ENCODE results near the gene DCP2.

Gene DCP2

DNA sequence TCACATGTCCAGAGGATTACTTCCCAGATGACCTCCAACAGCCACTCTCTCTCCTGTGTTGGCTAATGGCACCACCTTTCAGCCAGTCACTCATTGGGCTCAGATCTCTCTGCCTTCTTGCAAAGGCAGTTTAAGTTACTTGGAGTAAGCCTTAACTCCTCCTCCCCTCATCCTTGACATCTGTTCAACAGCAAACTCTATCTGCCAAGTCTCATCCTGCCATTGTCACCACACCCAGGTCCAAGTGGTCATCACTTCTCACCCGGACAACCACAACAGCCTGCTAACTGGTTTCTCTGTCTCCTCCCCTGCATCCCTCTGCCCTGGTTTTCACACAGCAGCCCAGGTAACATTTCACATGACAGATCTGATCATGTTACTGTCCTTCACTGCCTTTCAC is 58.5 kb downstream of the DCP2 start:
- DNase-seq (no peak), ATAC-seq (replicated peaks) (no peak)
- Mint-ChIP-seq H3K27me3 (no peaks in the 10 kb centered on the region), H3K27ac (peak overlapping the region in 1 of 2 donors; percentile 47), H3K9me3 (no peaks in the 10 kb centered on the region), H3K36me3 (ENCODE audit: insufficient read depth) (no peaks in the 10 kb centered on the region), H3K4me1 (ENCODE audit: low read depth in 2 of 2) (peaks cover 9 to 18% of the 10 kb centered on the region in 2 donors), H3K4me3 (no peak overlapping the region)

DNA sequence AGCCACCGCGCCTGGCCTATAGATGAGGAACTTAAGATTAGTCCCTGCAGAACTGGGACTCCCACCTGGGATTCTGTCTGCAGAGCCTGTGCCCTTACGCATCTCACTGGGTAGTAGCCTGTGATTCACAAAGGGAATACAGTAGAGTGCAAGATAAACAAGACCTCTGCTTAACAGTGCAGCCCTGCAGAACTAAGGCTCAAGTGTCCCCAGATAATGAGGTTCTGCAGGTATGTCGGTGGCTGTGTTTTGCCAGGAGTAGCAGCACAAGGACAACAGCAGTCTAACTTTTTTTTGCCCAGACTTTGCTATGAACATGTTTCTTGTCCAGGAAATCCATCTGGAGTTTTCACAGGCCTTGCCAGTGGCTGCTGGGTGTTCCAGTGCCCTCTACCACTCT is 59.7 kb downstream of the DCP2 start:
- no peaks in the 10 kb centered on the region for H3K36me3 Mint-ChIP-seq (ENCODE audit: insufficient read depth)
- DNase-seq = no peak
- H3K27me3 Mint-ChIP-seq = no peaks in the 10 kb centered on the region
- H3K4me1 Mint-ChIP-seq (ENCODE audit: low read depth in 2 of 2) = peaks cover 9 to 18% of the 10 kb centered on the region in 2 donors
- no peak for ATAC-seq (replicated peaks)
- no peaks in the 10 kb centered on the region for H3K9me3 Mint-ChIP-seq
- H3K27ac Mint-ChIP-seq = no peak overlapping the region
- no peak overlapping the region for H3K4me3 Mint-ChIP-seq

DNA sequence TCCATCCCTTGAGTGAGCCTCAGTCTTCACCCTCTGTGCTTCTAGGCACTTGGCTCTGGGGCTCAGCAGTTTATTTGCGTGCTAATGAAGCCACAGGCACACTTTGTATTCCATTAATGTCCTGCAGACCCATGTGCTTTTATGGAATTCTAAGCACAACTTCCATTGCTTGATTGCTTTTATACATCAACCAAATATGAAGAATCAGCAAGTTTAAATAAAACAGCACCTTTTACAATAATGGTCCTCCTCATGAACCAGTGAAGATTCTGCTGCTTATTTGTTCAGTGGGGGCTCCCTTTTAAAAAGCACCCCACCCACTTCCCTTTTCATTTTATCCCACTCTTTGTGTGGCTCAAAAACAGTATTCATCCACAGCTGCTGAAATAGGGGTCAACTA is 60.2 kb downstream of the DCP2 start:
- ATAC-seq (replicated peaks) = no peak
- Mint-ChIP-seq H3K4me3 (no peak overlapping the region), H3K27me3 (no peaks in the 10 kb centered on the region), H3K9me3 (no peaks in the 10 kb centered on the region), H3K36me3 (ENCODE audit: insufficient read depth) (no peaks in the 10 kb centered on the region), H3K4me1 (ENCODE audit: low read depth in 2 of 2) (peaks cover 9 to 18% of the 10 kb centered on the region in 2 donors), H3K27ac (no peak overlapping the region)
- no peak for DNase-seq

DNA sequence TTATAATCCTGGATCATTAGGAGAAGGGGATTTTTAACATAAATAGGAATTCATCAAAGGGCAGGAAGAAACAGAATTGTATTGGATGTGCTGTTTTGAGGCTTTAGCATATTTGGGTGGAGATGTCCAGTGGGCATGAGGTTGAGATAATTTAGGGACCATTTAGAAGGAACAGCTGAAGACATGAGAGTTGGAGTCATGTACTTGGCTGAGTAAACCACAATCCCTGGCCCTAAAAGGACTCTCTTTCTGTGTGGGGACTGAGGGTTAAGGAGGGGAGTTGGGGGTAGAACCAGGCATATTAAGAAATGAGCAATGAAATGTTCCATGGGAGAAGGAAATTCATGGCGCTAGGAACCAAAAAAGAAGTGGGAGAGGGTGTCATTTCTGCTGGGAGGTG is 61.5 kb downstream of the DCP2 start:
- ATAC-seq (replicated peaks) = no peak
- peak overlapping the region in 1 of 2 donors; percentile 5 for H3K27ac Mint-ChIP-seq
- no peaks in the 10 kb centered on the region for H3K36me3 Mint-ChIP-seq (ENCODE audit: insufficient read depth)
- H3K4me1 Mint-ChIP-seq (ENCODE audit: low read depth in 2 of 2) = peaks cover 4 to 13% of the 10 kb centered on the region in 2 donors
- H3K9me3 Mint-ChIP-seq = no peaks in the 10 kb centered on the region
- H3K27me3 Mint-ChIP-seq = no peaks in the 10 kb centered on the region
- DNase-seq = no peak
- no peak overlapping the region for H3K4me3 Mint-ChIP-seq

DNA sequence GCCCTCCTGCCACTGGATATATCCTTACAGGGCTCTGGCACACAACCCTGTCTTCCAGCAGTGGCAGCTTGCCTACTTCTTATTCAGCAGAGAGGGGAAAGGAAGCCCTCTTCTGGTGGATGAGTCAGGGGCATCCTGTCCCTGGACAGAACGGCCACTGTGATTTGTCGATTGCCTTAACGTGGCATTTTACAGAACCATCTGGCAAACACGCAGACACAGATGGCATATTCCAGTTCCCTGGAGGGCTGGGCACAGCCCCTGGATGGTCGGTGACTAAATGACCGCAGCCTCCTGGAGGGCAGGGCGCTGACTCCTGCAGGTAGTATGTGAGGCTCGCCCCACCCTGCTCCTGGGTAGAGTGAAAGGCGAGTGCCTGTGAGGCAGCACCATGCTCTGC is 62.1 kb downstream of the DCP2 start:
- Mint-ChIP-seq H3K4me1 (ENCODE audit: low read depth in 2 of 2) (peaks cover 4 to 9% of the 10 kb centered on the region in 2 donors), H3K27ac (peak overlapping the region in 1 of 2 donors; percentile 5), H3K9me3 (no peaks in the 10 kb centered on the region), H3K4me3 (no peak overlapping the region), H3K36me3 (ENCODE audit: insufficient read depth) (peaks cover 2% of the 10 kb centered on the region), H3K27me3 (no peaks in the 10 kb centered on the region)
- ATAC-seq (replicated peaks) (no peak), DNase-seq (no peak)

DNA sequence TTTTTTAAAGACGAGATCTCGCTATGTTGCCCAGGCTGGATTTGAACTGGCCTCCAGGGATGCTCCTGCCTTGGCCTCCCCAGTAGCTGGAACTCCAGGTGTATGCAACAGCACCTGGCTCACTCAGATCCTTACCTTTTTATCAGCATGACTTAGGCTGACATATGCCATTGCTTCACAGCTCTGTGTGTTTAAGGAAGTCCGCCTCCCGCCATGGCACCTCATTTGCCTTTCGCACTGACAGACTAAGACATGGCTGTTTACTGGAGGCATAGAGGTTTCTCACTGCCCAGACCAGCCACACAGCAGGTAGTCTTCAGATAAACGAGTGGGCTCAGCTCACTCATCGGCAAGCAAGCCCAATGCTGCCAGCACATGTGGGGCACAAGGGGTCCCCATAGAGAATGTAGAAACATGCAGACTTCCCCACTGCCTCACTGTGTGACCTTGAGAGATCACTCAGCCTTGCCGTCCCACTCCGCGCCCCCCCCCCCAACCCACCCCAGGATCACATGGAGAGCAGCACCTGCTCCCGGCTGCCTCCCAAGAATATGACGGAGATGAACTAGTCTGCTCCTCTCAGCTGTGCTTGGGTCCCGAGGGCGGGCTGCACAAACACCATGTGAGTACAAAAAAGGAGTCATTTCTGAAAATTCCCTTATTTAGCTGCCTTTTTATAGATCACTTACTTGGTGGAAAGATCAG is 62.8 kb downstream of the DCP2 start:
- DNase-seq (no peak), ATAC-seq (replicated peaks) (no peak)
- no peak overlapping the region for H3K27ac Mint-ChIP-seq
- peaks cover 2% of the 10 kb centered on the region for H3K36me3 Mint-ChIP-seq (ENCODE audit: insufficient read depth)
- no peaks in the 10 kb centered on the region for H3K9me3 Mint-ChIP-seq
- H3K27me3 Mint-ChIP-seq = no peaks in the 10 kb centered on the region
- H3K4me3 Mint-ChIP-seq = no peak overlapping the region
- H3K4me1 Mint-ChIP-seq (ENCODE audit: low read depth in 2 of 2) = peaks cover 4 to 9% of the 10 kb centered on the region in 2 donors

DNA sequence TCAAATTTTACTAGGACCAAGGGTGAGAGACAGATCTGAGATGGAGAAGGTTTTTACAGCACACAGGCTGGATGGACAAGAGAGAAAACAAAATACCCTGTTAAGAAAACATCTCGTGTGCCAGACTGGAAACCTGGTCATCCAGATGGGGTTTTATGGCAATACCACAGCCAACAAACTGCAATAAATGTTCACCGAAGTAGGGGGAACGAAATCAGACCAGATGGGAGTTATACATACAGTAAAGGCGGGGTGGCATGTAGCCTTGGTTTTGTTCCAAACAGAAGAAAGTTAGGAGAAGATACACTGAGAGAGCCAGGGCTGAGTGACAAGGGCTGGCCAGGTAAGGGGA is 63.3 kb downstream of the DCP2 start:
- ATAC-seq (replicated peaks) (no peak), DNase-seq (no peak)
- H3K4me3 Mint-ChIP-seq = no peak overlapping the region
- peaks cover 2% of the 10 kb centered on the region for H3K36me3 Mint-ChIP-seq (ENCODE audit: insufficient read depth)
- H3K9me3 Mint-ChIP-seq = no peaks in the 10 kb centered on the region
- peaks cover 4 to 9% of the 10 kb centered on the region in 2 donors for H3K4me1 Mint-ChIP-seq (ENCODE audit: low read depth in 2 of 2)
- H3K27me3 Mint-ChIP-seq = no peaks in the 10 kb centered on the region
- no peak overlapping the region for H3K27ac Mint-ChIP-seq

DNA sequence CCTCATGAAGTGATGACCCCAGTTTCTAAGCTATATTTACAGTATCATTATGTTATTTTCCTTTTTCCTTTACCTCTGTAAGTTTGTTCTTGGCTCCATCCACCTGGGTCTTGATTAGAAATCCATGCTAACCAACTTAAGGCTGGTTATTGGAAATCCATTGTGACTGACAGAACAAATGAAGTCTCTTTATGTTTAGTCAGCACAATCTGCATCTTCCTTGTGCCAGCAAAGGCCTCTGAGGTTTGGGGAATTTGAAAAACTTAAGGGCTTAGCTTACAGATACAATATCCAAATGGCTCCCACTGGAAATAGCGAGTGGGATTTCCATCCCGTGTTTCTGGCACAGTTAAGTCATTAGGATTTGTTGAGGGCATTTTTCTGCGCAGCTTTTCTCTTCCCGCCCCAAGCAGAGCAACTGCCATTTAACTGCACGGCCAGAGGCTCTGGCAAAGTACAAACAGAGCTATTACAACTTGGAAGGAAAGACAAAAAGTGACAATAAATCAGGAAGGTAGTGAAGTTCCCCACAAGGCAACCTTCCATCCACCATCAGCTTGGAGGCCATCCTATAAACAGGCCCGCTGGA is 64.2 kb downstream of the DCP2 start:
- Mint-ChIP-seq H3K4me3 (no peak overlapping the region), H3K27me3 (no peaks in the 10 kb centered on the region), H3K27ac (no peak overlapping the region), H3K9me3 (no peaks in the 10 kb centered on the region), H3K4me1 (ENCODE audit: low read depth in 2 of 2) (peaks cover 0 to under 1% of the 10 kb centered on the region in 2 donors), H3K36me3 (ENCODE audit: insufficient read depth) (peaks cover 2% of the 10 kb centered on the region)
- no peak for DNase-seq
- no peak for ATAC-seq (replicated peaks)

DNA sequence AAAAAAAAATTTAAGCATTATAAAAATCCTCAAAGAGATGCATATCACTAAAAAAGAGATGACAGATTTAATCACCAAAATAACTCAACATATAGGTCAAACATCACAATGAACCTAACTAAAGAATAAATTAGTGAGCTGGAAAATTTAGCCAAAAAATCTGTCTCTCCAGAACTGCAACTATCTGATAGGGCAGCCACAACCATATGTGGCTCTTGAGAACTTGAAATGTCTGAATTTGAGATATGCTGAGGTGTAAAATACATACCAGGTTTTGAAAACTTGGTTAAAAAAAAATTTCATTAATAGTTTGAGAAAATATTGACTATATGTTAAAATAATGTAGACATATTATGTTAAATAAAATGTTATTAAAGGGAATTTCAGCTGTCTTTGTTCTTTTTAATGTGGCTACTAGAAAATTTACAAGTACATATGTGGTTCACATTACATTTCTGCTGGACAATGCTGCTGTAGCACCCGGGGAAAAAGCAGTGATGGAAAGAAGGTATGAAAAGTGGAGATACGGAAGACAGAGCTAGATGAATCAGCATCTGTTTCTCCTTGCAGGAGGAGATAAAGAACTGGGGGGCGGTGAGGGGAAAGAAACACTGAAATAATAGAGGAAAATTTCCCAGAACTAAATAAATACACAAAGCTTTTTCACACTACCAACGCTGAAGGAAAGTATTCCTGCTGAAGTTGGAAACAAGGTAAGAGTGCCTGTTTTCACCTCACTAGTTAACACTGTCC is 66.1 kb downstream of the DCP2 start:
- Mint-ChIP-seq H3K9me3 (no peaks in the 10 kb centered on the region), H3K27ac (no peak overlapping the region), H3K4me3 (no peak overlapping the region), H3K27me3 (no peaks in the 10 kb centered on the region), H3K4me1 (ENCODE audit: low read depth in 2 of 2) (no peaks in the 10 kb centered on the region), H3K36me3 (ENCODE audit: insufficient read depth) (peaks cover 2% of the 10 kb centered on the region)
- DNase-seq (no peak), ATAC-seq (replicated peaks) (no peak)

DNA sequence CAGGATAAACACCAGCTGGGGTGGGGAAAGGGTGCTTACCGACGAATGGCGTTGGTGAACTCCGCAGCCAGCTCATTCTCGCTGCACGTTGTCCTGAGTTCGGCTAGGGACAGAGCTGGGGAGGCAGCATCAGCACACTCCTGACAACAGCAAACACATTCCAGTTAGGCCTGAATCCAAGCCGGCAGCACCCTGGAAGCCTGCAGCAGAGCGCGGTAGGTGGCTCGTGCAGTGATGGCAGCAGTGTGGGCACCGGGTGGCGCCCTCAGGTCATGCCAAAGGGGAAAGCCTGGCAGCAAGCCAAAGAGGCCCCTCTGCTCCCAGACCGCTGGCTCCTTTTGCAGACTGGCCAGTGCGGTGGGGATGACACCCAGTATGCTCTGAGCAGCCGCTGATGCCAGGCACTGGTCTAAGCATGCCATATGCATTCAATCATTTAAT is 66.9 kb downstream of the DCP2 start:
- Mint-ChIP-seq H3K36me3 (ENCODE audit: insufficient read depth) (peaks cover 2% of the 10 kb centered on the region), H3K4me3 (no peak overlapping the region), H3K27ac (no peak overlapping the region), H3K27me3 (no peaks in the 10 kb centered on the region), H3K9me3 (no peaks in the 10 kb centered on the region), H3K4me1 (ENCODE audit: low read depth in 2 of 2) (no peaks in the 10 kb centered on the region)
- no peak for DNase-seq
- ATAC-seq (replicated peaks) = no peak

DNA sequence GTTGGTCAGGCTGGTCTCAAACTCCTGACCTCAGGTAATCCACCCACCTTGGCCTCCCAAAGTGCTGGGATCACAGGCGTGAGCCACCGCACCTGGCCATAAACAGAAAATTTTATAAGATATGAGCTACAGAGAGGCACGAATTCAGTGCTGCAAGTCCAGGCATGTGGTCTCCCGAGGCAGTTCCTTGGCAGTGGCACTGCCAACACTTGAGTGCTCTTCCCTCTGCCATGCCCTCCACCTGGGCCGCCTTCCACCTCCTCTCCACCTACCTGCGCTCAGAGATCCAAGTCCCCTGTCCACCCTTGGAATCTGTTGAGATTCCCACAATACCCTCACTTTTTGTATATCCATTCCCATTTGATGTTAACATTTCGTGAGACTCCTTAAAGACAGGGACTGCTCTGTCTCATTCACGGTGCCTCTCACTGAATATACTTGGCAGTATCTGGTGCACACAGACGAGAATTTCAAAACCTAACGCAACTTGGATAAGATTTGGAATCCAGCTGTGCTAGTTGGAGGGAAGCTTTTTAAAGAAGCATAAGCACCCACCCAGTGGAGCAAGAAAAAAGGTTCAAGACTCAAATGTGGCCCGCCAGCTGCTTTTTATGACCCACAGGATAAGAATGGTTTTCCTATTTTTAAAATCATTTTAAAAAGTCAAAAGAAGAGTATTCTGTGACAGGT is 68.3 kb downstream of the DCP2 start:
- no peak overlapping the region for H3K4me3 Mint-ChIP-seq

DNA sequence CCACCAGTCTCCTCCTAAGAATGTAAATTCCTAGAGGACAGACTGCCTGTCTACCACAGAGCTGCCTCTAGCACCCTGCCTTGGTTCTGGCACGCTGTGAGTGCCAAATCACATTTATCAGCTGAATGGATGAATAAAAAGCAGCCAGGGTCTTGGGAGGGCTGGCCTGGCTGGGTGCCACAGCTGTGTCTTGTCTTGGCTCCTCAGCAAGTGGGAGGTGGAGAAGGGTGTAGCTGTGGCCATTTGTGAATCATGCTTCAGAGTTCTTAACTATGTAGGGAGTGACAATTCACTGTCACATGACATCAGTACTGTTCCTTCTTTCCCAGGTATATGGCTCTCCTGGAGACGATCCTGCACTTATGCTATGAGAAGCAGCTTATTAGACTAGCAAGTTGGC is 70.6 kb downstream of the DCP2 start:
- H3K4me3 Mint-ChIP-seq = no peak overlapping the region
- peaks cover 2% of the 10 kb centered on the region for H3K36me3 Mint-ChIP-seq (ENCODE audit: insufficient read depth)
- no peak overlapping the region for H3K27ac Mint-ChIP-seq
- no peaks in the 10 kb centered on the region for H3K9me3 Mint-ChIP-seq
- H3K27me3 Mint-ChIP-seq = no peaks in the 10 kb centered on the region
- DNase-seq = no peak
- H3K4me1 Mint-ChIP-seq (ENCODE audit: low read depth in 2 of 2) = peaks cover 5 to 7% of the 10 kb centered on the region in 2 donors
- no peak for ATAC-seq (replicated peaks)

More for the DNA sequence above, 68.3 kb downstream of the DCP2 start:
- Mint-ChIP-seq H3K4me1 (ENCODE audit: low read depth in 2 of 2) (no peaks in the 10 kb centered on the region), H3K9me3 (no peaks in the 10 kb centered on the region), H3K36me3 (ENCODE audit: insufficient read depth) (peaks cover 2% of the 10 kb centered on the region), H3K27ac (no peak overlapping the region), H3K27me3 (no peaks in the 10 kb centered on the region)
- ATAC-seq (replicated peaks) (no peak), DNase-seq (no peak)

DNA sequence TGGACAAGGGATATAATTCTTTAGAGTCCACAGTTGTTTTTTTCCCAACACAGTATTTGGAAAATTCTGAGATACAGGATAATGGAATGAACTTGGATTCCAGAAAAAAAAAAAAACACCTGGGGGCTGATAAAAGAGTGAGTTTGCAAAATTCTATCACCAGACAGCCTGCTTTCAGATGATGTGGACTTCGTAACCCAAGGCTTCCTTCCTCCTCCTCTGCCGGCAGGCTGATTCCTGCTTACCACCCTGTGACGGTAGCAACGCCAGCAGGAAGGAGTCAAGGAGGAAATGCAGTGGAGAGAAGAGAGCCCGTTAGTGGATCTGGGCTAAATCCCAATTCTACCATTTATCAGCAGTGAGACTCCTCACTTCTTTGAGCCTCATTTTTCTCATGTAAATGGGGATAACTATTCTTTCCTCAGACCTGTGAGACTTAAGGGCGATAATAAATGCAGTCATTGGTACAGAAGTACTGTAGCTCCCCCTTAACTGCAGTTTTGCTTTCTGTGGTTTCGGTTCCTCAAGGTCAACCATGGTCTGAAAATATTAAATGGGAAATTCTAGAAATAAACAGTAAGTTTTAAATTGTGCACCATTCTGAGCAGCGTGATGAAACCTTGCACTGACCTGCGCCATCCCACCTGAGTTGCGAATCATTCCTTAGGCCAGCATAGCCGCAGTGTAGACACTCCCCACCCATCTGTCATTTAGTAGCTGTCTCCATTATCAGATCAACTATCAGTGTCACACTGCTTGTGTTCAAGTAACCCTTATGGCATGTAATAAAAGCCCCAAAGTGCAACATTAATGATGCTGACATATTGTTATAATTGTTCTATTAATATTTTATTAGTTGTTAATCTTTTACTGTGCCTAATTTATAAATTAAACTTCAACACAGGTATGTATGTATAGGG is 71.4 kb downstream of the DCP2 start:
- peaks cover 5 to 7% of the 10 kb centered on the region in 2 donors for H3K4me1 Mint-ChIP-seq (ENCODE audit: low read depth in 2 of 2)
- no peak overlapping the region for H3K27ac Mint-ChIP-seq
- no peaks in the 10 kb centered on the region for H3K9me3 Mint-ChIP-seq
- no peaks in the 10 kb centered on the region for H3K27me3 Mint-ChIP-seq
- ATAC-seq (replicated peaks) = no peak
- peaks cover 2% of the 10 kb centered on the region for H3K36me3 Mint-ChIP-seq (ENCODE audit: insufficient read depth)
- no peak overlapping the region for H3K4me3 Mint-ChIP-seq
- DNase-seq = no peak

Data from effector memory CD8-positive, alpha-beta T cell (primary cell).